Measurements from ENCODE around the gene GMCL2.

GMCL2 gene, protein sequence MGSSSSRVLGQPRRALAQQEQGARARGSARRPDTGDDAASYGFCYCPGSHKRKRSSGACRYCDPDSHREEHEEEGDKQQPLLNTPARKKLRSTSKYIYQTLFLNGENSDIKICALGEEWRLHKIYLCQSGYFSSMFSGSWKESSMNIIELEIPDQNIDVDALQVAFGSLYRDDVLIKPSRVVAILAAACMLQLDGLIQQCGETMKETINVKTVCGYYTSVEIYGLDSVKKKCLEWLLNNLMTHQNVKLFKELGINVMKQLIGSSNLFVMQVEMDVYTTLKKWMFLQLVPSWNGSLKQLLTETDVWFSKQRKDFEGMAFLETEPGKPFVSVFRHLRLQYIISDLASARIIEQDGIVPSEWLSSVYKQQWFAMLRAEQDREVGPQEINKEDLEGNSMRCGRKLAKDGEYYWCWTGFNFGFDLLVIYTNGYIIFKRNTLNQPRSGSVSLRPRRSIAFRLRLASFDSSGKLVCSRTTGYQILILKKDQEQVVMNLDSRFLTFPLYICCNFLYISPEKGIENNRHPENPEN

DNA sequence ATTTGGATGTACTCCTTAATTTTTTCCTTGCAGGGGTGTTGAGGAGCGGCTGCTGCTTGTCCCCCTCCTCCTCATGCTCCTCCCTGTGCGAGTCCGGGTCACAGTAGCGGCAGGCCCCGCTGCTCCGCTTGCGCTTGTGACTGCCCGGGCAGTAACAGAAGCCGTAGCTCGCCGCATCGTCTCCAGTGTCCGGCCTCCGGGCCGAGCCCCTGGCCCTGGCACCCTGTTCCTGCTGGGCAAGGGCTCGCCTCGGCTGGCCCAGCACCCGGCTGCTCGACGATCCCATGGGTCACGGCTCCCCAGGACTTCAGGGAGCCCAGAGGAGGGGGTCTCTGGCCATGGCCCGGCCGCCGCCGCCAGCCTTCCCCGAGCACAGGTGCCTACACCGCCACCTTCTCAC lies at the start of gene GMCL2:
TSS of gene GMCL2 (minus strand) at position 358 of the 400 bp plus-strand sequence. CDS start at position 286, 72 bp downstream.
- no peak for DNase-seq (ENCODE audit: low read depth)
- no peak within 1 kb of the TSS for H3K4me3 ChIP-seq (ENCODE audit: low read depth, low read length)
- TF ChIP-seq, protein P1, sequence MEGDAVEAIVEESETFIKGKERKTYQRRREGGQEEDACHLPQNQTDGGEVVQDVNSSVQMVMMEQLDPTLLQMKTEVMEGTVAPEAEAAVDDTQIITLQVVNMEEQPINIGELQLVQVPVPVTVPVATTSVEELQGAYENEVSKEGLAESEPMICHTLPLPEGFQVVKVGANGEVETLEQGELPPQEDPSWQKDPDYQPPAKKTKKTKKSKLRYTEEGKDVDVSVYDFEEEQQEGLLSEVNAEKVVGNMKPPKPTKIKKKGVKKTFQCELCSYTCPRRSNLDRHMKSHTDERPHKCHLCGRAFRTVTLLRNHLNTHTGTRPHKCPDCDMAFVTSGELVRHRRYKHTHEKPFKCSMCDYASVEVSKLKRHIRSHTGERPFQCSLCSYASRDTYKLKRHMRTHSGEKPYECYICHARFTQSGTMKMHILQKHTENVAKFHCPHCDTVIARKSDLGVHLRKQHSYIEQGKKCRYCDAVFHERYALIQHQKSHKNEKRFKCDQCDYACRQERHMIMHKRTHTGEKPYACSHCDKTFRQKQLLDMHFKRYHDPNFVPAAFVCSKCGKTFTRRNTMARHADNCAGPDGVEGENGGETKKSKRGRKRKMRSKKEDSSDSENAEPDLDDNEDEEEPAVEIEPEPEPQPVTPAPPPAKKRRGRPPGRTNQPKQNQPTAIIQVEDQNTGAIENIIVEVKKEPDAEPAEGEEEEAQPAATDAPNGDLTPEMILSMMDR (IDR thresholded peaks at IDR 0.05; ENCODE audit: control insufficient read depth, extremely low read depth, insufficient read depth), result no peak

DNA sequence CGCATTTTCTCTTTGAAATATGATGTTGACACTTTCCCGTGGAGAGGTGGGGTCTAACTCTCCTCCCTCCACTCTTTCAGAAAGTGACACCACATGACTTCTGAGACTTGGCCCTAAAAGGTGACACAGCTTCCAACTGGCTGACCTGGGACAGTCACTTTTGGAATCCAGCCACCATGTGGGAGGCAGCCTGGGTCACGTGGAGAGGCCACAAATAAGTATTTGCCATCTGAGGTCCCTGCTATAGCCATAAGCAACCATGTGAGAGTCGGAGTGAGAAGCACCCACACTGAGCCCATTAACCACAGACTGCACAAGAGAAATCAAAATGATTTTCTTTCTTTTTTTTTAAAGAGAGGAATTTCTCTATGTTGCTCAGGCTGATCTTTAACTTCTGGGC lies 49.5 kb upstream of the GMCL2 start:
- TF ChIP-seq, protein P1 (IDR thresholded peaks at IDR 0.05; ENCODE audit: control insufficient read depth, extremely low read depth, insufficient read depth), result no peak
- H3K4me3 ChIP-seq (ENCODE audit: low read depth, low read length), result no peak overlapping the region
- peak; percentile 83 for DNase-seq (ENCODE audit: low read depth)

DNA sequence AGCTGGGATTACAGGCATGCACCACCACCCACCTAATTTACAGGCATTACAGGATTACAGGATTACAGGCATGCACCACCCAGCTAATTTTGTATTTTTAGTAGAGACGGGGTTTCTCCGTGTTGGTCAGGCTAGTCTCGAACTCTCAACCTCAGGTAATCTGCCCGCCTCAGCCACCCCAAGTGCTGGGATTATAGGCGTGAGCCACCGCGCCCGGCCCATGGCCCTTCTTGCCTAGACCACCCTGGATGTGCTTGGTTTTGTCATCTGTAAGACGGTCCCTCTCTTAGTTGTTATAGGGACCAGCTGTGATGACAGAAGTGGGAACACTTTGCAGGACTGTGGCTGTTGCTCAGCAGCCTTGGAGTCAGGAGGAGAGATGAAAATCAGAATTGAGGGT lies 49.0 kb upstream of the GMCL2 start:
- no peak for DNase-seq (ENCODE audit: low read depth)
- TF ChIP-seq, protein P1 (IDR thresholded peaks at IDR 0.05; ENCODE audit: control insufficient read depth, extremely low read depth, insufficient read depth), result no peak
- H3K4me3 ChIP-seq (ENCODE audit: low read depth, low read length), result no peak overlapping the region

DNA sequence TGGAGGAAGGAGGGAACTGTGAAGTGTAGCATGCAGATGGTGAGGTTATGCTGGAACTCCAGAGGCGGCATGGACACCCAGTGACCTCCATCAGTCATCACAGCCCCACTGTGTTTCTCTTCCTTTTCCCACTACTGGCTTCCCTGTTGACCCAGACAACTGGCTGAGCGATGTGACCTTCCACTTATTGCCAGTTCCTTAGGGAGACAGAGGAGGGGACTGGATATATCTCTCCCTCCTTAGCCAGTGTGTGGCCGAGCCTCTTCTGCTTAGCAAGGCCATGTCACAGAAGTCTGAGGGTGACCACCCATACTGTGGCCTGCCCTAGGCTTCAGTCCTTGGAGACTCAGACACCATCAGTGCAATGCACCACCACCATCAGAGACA lies 48.4 kb upstream of the GMCL2 start:
- no peak overlapping the region for H3K4me3 ChIP-seq (ENCODE audit: low read depth, low read length)
- TF ChIP-seq, protein P1 (IDR thresholded peaks at IDR 0.05; ENCODE audit: control insufficient read depth, extremely low read depth, insufficient read depth), result no peak
- no peak for DNase-seq (ENCODE audit: low read depth)

DNA sequence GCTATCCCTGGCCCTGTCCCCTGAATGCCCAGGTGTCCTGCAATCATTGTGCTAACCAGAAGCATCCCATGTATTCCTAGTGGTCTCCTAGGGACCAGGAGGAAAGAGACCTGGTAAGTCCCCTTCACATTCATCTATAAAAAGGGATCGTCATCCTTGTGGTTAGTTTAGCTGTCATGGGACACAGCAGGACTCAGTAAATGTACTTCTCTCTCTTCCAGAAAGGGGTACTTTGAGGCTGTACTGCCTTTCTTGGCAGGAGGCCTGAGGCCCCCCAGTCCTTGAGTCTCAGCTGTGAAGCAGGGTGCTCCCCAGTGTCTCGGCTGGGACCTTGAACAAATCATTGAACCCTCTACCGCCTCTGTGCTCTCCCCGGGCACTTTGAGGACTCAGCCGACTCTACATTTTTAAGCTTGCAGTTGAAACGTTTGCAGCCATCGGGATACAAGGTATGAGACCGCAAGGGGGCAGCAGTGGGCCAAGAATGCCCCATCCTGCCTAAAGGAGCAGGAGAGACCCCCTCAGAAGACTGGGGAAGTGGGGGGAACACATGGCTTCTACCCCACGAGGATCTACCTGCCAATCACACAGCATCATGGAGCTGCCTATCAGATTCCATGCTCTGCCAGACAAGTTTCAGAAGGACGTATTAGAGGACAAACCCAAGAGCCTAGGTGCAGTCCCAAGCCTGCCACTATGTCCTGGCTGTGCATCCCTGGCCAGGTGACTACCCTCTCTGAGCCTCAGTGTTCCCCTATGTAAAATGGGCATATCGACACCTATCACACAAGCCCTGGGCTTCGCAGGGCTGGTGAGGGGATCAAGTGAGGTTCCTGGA lies 47.8 kb upstream of the GMCL2 start:
- TF ChIP-seq, protein P1 (IDR thresholded peaks at IDR 0.05; ENCODE audit: control insufficient read depth, extremely low read depth, insufficient read depth), result peak; percentile 61
- DNase-seq (ENCODE audit: low read depth), result no peak

DNA sequence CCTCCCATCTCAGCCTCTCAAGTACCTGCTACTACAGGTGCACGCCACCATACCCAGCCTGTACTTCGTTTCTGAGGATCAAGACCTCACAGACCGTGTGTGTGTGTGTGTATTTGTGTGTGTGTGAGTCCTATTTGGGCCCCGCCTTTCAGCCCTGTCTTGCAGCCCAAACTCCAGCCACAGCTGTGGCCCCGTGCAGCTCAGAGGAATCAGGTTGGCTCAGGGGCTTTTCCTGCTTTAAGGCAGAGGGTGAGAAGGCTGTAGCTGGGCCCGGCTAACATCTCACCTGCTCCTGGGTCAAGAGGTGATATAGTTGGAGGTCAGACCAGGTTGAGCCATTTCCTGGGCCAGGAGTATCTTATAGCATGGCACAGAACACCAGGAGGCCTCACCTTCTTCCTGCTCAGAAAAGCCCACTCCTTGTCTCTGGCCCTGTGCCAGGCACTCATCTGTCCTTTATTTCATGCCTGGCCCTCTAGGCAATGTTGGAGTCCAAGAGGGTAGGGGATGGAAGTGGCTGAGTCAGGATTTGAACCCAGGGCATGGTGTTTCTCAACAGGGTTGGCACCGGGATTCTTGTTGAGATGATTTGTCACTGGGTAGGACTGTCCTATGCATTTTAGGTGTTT lies 47.1 kb upstream of the GMCL2 start:
- DNase-seq (ENCODE audit: low read depth), result no peak
- TF ChIP-seq, protein P1 (IDR thresholded peaks at IDR 0.05; ENCODE audit: control insufficient read depth, extremely low read depth, insufficient read depth), result no peak
- no peak overlapping the region for H3K4me3 ChIP-seq (ENCODE audit: low read depth, low read length)

More for the DNA sequence above, 47.8 kb upstream of the GMCL2 start:
- no peak overlapping the region for H3K4me3 ChIP-seq (ENCODE audit: low read depth, low read length)

Measured in LNCaP clone FGC (cell line).